22Rv1 (cell line): ENCODE results near the gene SAMD11.

Experiments used
- ZFX ChIP-seq: fragments of 450-650 bp; IDR thresholded peaks from 2 replicates; pipeline ENCODE4 v1.6.1; 2017; ENCODE audit warnings: antibody characterized with exemption, borderline replicate concordance
- TF ChIP-seq, protein P1 (sequence below): fragments of 450-650 bp; IDR thresholded peaks from 2 replicates; pipeline ENCODE4 v1.5.1; 2017; ENCODE audit warnings: mild to moderate bottlenecking

DNA sequence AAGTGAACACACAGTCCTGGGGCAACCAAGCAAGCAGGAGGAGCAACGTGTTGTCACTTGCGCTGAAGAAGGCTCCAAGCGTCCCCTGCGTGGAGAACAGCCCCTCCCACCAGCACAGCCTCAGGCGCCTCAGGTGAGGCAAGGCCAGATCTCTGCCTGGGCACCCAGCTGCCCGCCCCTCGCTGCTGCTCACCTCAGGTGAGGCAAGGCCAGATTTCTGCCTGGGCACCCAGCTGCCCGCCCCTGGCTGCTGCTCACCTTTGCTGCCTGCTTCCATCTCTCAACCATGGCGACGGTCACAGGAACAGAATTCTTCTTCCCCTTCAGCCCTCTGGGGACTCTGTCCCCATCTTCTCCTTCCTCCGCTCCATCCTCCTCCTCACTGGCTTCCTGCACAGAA, 32.9 kb downstream of the SAMD11 start:
- TF ChIP-seq, protein P1, sequence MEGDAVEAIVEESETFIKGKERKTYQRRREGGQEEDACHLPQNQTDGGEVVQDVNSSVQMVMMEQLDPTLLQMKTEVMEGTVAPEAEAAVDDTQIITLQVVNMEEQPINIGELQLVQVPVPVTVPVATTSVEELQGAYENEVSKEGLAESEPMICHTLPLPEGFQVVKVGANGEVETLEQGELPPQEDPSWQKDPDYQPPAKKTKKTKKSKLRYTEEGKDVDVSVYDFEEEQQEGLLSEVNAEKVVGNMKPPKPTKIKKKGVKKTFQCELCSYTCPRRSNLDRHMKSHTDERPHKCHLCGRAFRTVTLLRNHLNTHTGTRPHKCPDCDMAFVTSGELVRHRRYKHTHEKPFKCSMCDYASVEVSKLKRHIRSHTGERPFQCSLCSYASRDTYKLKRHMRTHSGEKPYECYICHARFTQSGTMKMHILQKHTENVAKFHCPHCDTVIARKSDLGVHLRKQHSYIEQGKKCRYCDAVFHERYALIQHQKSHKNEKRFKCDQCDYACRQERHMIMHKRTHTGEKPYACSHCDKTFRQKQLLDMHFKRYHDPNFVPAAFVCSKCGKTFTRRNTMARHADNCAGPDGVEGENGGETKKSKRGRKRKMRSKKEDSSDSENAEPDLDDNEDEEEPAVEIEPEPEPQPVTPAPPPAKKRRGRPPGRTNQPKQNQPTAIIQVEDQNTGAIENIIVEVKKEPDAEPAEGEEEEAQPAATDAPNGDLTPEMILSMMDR, result no peak
- no peak for TF ChIP-seq ZFX
